ENCODE data around the gene SIGLEC12.

DNA sequence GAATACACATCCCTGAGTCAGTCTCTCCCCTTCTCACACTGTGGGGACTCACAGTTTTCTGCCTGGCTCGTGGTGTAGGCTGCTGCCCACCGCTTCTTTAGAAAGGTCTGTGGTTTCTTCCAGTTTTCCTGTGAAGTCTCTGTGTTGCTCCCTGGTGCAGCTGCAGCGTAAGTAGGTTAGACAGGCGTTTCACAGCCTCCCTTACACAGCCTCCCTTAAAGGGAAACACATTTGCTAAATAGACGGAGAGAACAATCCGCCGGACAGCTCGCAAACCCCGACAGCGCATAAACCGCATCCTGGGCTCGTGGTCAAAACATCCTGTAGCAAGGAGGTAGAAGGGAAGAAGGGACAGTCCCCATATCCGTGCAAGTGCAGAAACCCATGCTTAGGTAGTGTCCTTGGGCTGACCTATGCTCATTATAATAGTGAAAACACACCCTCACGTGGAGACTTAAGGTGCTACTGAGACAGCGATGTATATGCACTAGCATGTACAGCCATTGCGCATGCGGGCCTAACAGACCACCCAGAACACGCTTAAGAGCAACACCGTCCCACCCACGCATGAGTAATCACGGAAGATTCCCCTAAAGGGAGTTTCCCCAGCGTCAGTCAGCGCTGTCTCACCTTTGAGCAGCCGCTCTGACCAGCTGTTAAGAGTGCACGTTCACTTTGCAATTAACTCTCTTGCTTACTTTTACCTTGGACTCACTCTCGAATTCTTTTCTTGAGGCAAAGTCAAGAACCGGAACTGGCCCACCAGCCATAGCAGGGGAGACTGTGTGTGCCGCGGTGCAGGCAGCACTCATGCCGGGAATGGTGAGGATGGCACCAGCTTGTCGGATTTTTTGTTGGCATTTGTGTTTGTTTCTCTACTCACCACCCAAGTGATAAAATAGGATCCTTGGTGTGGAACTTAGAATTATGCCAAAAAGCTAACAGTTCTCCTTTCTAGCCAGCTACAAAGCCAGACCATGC lies 59.9 kb downstream of the SIGLEC12 start:
- TF ChIP-seq, protein P1, sequence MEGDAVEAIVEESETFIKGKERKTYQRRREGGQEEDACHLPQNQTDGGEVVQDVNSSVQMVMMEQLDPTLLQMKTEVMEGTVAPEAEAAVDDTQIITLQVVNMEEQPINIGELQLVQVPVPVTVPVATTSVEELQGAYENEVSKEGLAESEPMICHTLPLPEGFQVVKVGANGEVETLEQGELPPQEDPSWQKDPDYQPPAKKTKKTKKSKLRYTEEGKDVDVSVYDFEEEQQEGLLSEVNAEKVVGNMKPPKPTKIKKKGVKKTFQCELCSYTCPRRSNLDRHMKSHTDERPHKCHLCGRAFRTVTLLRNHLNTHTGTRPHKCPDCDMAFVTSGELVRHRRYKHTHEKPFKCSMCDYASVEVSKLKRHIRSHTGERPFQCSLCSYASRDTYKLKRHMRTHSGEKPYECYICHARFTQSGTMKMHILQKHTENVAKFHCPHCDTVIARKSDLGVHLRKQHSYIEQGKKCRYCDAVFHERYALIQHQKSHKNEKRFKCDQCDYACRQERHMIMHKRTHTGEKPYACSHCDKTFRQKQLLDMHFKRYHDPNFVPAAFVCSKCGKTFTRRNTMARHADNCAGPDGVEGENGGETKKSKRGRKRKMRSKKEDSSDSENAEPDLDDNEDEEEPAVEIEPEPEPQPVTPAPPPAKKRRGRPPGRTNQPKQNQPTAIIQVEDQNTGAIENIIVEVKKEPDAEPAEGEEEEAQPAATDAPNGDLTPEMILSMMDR (conservative IDR thresholded peaks at IDR 0.05 in 1 of 2, IDR thresholded peaks at IDR 0.05 in 1 of 2; ENCODE audit: low read depth in 1 of 2, low read length in 2 of 2), result no peak
- no peak for TF ChIP-seq EZH2 (IDR thresholded peaks at IDR 0.05; ENCODE audit: low read length, missing control alignments)

All from fibroblast of lung (primary cell).